CD4-positive, alpha-beta T cell treated with Interleukin-4 for 4 hours (primary cell): ENCODE measurements around the gene SLC25A4.
"Not testable (repeated sequence)": the region's sequence is repeated elsewhere in the genome, so short reads cannot be mapped to it uniquely, and the experiment has no call there.

Experiments used
- DNase-seq: peaks from one replicate; pipeline ENCODE4 v3.0.0-alpha.2; 2020

Gene SLC25A4

GRCh38 chr4:185186769-185187168 is 43.7 kb downstream of the SLC25A4 start:
- no peak for DNase-seq

DNA sequence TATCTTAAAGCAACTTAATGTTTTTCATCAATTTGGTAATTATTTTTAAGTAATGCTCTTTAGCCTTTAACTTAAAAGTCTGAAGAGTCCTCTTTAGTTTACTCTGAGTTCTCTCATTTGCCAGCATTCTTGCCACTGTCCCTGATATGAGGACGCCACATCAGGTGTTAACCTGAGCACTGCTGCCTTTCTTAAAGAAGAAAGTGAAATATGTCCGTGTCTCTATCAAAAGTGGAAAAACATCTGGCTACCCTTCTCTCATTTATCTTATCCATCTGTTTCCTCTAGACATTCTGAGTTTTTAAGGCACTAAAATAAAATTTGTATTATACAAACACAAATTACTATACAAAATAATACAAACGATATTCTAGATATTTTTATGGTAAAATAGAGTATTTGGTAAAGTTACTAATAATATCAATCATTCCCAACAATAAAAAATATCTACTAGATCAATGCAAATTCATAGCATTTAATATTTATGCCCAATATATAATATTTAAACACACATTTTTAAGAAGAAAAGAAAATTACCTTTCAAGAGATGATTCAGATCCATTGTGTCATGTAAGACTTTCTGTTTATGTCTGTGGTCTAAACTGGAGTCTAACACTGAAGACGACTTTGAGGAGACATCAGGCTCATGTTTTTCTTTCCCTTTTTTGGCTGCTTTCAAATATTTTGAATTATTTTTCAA is 46.7 kb downstream of the SLC25A4 start:
- no peak for DNase-seq

GRCh38 chr4:185190306-185190856 is 47.3 kb downstream of the SLC25A4 start:
- DNase-seq, result no peak

GRCh38 chr4:185192059-185192458 is 49.0 kb downstream of the SLC25A4 start:
- DNase-seq, result no peak

- DNase-seq, result no peak
These were observed 52.1 kb downstream of the SLC25A4 start for GRCh38 chr4:185194924-185195888.

DNA sequence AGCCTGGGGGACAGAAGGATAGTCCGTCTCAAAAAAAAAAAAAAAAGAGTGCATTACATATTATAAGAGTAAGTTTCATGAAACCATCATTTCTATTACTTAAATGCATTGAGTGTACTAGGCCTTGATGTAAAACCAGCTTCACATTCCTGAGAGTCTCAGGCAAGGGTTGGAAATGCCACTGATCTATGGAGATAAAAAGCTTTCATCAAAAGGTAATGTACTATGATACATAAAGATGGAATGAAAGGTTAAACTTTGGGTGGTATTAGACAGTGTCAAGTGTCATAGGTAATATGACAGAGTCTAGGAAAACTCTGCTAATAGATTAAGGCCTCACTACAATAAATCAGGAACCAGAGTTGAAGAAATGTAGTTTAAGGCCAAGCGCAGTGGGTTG is 53.4 kb downstream of the SLC25A4 start:
- no peak for DNase-seq

GRCh38 chr4:185198189-185198588 is 55.1 kb downstream of the SLC25A4 start:
- not testable (repeated sequence) for DNase-seq
